Heart left ventricle (tissue), 13 donors: ENCODE data around the gene ASTN2.

Experiments used
- POLR2A ChIP-seq, 2 donors: fragments of 450-650 bp; IDR thresholded peaks; one replicate each; pipeline ENCODE4 v1.6.1; 2017; ENCODE audit warnings: antibody characterized with exemption in 2 of 2, mild to moderate bottlenecking in 2 of 2, moderate library complexity in 2 of 2
- TF ChIP-seq, protein P1 (sequence below), 12 donors: fragments of 200-600 bp; sonication (generic) in 4 of 12; IDR thresholded peaks; one replicate each; pipeline versions ENCODE4 v1.5.0 to v1.8.0; 2018 to 2022; ENCODE audit warnings: antibody characterized with exemption in 12 of 12, mild to moderate bottlenecking in 5 of 12
- donor health status: ischemic (EF 13 %, LVEDD 7.1; RV severe dilation, severe dysfunction).
- donor health status: DM: no; HTN: yes; CAD: no.
- donor health status: DM: no; HTN: no; CAD: no.
- donor health status: ischemic (EF 25% LVEDD 6.9; RV normal size, moderate dysfunction).
- donor health status: ischemic (EF 25% LVEDD 5.7; RV mildly dilated, moderate dysfunction).
- donor health status: ischemic (EF 35%, LVEDD 5.7; RV mildly dilated, moderate dysfunction).
- donor health status: nonischemic (EF 11% LVEDD 7.7; RV severe dilation, severe dysfunction).
- donor health status: DM: yes; HTN: yes; CAD: no.
- donor health status: PGD.
- donor health status: ischemic (EF 29% LVEDD 5.4; RV normal size, mild dysfunction).
- donor health status: nonischemic (EF 23%, LVEDD 6.1; RV moderate dilation, normal function).

DNA sequence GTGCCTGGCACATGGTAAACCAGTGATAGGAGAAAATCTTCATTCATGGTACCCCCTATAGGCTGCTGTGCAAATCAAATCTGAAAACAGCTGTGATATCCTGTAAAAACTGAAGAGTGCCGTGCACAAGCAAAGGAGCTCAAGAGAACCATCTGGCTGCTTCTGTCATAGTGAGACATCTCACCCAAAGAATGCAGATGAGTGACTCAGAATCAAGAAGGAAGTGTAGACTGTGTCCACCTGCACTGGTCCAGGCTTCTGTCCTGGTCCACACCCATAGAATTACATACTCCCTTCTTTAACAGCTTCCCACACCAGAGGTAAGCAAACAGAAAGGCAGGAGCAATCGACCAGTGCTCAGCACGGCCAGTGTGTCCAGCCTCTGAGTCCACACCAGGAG, 195.9 kb downstream of the ASTN2 start:
- TF ChIP-seq, protein P1, sequence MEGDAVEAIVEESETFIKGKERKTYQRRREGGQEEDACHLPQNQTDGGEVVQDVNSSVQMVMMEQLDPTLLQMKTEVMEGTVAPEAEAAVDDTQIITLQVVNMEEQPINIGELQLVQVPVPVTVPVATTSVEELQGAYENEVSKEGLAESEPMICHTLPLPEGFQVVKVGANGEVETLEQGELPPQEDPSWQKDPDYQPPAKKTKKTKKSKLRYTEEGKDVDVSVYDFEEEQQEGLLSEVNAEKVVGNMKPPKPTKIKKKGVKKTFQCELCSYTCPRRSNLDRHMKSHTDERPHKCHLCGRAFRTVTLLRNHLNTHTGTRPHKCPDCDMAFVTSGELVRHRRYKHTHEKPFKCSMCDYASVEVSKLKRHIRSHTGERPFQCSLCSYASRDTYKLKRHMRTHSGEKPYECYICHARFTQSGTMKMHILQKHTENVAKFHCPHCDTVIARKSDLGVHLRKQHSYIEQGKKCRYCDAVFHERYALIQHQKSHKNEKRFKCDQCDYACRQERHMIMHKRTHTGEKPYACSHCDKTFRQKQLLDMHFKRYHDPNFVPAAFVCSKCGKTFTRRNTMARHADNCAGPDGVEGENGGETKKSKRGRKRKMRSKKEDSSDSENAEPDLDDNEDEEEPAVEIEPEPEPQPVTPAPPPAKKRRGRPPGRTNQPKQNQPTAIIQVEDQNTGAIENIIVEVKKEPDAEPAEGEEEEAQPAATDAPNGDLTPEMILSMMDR (IDR thresholded peaks at IDR 0.05) = no peak
- TF ChIP-seq POLR2A (IDR thresholded peaks at IDR 0.05) = no peak
